GM12875 (cell line): ENCODE data around the gene RNF40.

ENCODE experiments used
- H3K4me3 ChIP-seq: one replicate; pipeline ENCODE4 v1.5.1; 2011; ENCODE audit warnings: low read depth, low read length, control low read depth
- TF ChIP-seq, protein P1 (sequence below): IDR thresholded peaks from 2 replicates; pipeline ENCODE4 v1.5.1; 2011; ENCODE audit warnings: low read depth, mild to moderate bottlenecking, control low read depth, inconsistent platforms, low read length, moderate library complexity, borderline replicate concordance; ENCODE audit not compliant: insufficient read depth

The RNF40 gene

GRCh38 chr16:30769379-30770089 is 7.4 kb downstream of the RNF40 start:
- TF ChIP-seq, protein P1, sequence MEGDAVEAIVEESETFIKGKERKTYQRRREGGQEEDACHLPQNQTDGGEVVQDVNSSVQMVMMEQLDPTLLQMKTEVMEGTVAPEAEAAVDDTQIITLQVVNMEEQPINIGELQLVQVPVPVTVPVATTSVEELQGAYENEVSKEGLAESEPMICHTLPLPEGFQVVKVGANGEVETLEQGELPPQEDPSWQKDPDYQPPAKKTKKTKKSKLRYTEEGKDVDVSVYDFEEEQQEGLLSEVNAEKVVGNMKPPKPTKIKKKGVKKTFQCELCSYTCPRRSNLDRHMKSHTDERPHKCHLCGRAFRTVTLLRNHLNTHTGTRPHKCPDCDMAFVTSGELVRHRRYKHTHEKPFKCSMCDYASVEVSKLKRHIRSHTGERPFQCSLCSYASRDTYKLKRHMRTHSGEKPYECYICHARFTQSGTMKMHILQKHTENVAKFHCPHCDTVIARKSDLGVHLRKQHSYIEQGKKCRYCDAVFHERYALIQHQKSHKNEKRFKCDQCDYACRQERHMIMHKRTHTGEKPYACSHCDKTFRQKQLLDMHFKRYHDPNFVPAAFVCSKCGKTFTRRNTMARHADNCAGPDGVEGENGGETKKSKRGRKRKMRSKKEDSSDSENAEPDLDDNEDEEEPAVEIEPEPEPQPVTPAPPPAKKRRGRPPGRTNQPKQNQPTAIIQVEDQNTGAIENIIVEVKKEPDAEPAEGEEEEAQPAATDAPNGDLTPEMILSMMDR, result no peak
- H3K4me3 ChIP-seq, result no peak overlapping the region

DNA sequence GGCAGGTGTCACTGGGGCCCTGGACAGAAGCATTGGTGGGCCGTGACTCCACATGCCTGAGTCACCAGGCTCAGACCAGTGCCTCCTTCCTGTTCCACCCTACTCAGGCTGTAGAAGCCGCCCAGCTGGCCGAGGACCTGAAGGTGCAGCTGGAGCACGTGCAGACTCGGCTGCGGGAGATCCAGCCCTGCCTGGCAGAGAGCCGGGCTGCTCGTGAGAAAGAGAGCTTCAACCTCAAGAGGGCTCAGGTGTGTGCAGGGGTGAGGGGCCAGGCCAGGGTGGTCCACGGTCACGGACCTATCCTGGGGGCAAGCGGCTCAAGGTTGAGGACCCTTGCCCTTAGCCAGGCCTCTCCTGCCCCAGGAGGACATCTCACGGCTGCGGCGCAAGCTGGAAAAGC is 9.6 kb downstream of the RNF40 start:
- H3K4me3 ChIP-seq, result no peak overlapping the region
- TF ChIP-seq, protein P1, result no peak

DNA sequence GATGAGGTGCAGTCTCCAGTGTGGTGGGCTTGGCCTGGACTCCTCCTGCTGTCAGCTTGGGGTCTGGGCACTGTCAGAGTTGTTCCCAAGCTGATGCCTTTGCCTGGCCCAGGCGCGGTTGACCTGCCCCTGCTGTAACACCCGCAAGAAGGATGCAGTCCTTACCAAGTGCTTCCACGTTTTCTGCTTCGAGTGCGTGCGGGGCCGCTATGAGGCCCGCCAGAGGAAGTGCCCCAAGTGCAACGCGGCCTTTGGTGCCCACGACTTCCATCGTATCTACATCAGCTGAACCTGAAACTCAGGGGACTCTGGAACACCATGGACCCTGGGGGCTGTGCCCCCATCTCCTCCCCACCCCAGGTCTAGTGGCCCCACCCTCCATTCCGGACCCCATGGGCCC is 11.7 kb downstream of the RNF40 start:
- TF ChIP-seq, protein P1, result no peak
- H3K4me3 ChIP-seq, result no peak overlapping the region

DNA sequence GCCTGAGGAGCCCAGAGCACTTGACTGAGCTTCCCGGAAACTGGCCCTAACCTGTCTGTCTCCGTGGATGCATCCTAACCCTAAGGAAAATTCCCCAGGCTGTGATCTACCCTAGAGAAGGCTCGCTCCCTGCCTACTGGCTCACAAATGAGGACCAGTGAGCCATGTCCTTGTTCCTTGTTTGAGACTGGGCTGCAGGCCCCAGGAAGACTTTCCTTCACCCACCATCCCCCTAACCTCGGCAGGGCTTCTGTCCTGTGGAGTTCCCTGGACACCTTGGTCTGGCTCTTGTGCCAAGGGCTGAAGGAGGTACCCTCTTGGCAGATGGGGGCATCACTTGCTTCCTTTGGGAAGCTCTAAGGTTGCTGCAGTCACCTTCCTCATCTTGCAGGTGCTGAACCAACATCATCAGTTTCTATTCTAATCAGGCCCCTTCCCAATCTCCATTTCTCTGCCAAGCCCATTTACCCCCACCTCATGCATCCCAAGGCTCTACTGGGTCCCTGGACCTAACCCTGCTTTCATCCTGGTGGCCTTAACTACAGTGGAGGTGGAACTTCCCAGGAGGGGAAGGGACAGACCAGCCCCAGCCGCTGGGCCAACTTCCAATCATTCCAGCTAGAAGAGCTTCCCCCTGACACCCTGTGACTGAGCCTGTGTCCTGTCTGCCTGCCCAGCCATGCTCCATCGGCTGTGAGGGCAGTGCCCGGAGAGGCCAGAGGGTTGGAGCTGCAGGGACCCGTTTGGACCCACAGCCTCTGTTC is 12.4 kb downstream of the RNF40 start:
- H3K4me3 ChIP-seq, result peak overlapping the region; percentile 64
- TF ChIP-seq, protein P1, result no peak

DNA sequence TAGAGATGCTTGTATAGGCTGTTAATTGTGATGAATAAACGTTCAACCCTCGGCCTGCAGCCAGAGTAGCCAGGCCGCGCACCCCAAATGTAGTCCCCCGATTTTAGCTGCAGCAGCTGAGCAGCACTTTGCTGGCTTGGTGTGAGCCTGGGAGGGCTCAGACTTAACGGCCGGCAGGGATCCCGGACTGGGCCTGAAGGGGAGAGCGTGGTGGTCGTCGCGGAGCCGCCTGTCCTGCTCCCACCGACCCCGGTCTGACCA is 12.9 kb downstream of the RNF40 start:
- H3K4me3 ChIP-seq, result peak overlapping the region; percentile 64
- TF ChIP-seq, protein P1, result no peak

- H3K4me3 ChIP-seq, result peak overlapping the region; percentile 64
- TF ChIP-seq, protein P1, result no peak
These were observed 13.5 kb downstream of the RNF40 start for GRCh38 chr16:30775392-30776188.
